Activated CD4-positive, CD25-positive, alpha-beta regulatory T cell (primary cell): ENCODE results near the gene PRXL2B.

Experiments used
- DNase-seq, 4 experiments: peaks; one replicate each; lab custom pipeline; 2025; lab: John Stamatoyannopoulos, UW

Gene PRXL2B

GRCh38 chr1:2597441-2598328 is 11.1 kb downstream of the PRXL2B start:
- no peak for DNase-seq

- no peak for DNase-seq
Observed at GRCh38 chr1:2598329-2598931, 11.9 kb downstream of the PRXL2B start.

- DNase-seq, result no peak
Observed at GRCh38 chr1:2601721-2602303, 15.2 kb downstream of the PRXL2B start.

GRCh38 chr1:2602311-2602835 is 15.8 kb downstream of the PRXL2B start:
- no peak for DNase-seq

- DNase-seq, result no peak
Observed at GRCh38 chr1:2602866-2603520, 16.4 kb downstream of the PRXL2B start.

- no peak for DNase-seq
Observed at GRCh38 chr1:2603521-2604155, 17.1 kb downstream of the PRXL2B start.

GRCh38 chr1:2604156-2604843 is 17.7 kb downstream of the PRXL2B start:
- DNase-seq, result no peak

GRCh38 chr1:2604844-2605508 is 18.4 kb downstream of the PRXL2B start:
- DNase-seq, result no peak

GRCh38 chr1:2605509-2606395 is 19.2 kb downstream of the PRXL2B start:
- DNase-seq, result no peak

GRCh38 chr1:2606396-2606880 is 19.9 kb downstream of the PRXL2B start:
- no peak for DNase-seq

- DNase-seq, result no peak
Observed at GRCh38 chr1:2606881-2607621, 20.5 kb downstream of the PRXL2B start.

- no peak for DNase-seq
Observed at GRCh38 chr1:2607641-2608091, 21.1 kb downstream of the PRXL2B start.

- DNase-seq, result no peak
Observed at GRCh38 chr1:2609319-2610035, 22.9 kb downstream of the PRXL2B start.

GRCh38 chr1:2610036-2610959 is 23.7 kb downstream of the PRXL2B start:
- DNase-seq, result no peak

GRCh38 chr1:2611031-2611501 is 24.5 kb downstream of the PRXL2B start:
- DNase-seq, result no peak

- DNase-seq, result no peak
Observed at GRCh38 chr1:2611621-2612437, 25.3 kb downstream of the PRXL2B start.
